OCI-M2 (cell line): Measurements from ENCODE around the gene TTLL11.

Experiments used
- DNase-seq: peaks from one replicate; lab custom pipeline; 2025; ENCODE audit not compliant: unreplicated experiment; lab: John Stamatoyannopoulos, UW

Gene TTLL11

DNA sequence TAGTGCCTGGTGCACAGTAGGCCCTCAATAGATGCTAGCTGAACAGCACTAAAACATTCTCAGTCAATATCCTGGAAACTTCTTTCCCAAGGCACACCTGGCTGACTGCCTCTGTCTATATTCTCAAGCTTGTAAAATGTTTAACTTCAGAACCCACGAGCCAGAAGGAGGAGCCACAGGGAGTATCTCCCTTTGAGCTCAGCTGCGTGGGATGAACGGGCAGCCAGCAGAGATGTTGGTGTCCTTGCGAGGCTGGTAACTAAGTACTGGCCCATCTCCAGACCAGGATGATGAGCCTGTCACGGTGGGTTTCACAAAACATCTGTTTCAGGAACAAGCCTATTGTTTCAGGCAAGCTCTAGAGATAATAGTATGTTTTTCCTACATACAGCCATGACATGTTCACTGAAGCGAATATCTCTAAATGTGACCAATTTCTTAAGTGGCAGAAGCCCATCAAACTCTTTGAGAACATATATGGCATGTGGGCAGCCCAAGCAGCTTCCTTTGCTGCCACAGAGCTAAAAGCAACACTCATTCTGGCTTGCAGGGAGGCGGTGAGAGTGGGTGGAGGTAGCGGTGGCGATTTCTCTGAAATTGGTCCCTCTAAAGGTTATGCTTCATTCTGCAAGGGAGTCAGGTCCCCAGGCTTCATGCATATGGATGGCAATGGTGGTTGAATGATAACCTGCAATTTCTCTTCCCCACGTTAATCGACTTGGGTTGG is 206.2 kb downstream of the TTLL11 start:
- no peak for DNase-seq

DNA sequence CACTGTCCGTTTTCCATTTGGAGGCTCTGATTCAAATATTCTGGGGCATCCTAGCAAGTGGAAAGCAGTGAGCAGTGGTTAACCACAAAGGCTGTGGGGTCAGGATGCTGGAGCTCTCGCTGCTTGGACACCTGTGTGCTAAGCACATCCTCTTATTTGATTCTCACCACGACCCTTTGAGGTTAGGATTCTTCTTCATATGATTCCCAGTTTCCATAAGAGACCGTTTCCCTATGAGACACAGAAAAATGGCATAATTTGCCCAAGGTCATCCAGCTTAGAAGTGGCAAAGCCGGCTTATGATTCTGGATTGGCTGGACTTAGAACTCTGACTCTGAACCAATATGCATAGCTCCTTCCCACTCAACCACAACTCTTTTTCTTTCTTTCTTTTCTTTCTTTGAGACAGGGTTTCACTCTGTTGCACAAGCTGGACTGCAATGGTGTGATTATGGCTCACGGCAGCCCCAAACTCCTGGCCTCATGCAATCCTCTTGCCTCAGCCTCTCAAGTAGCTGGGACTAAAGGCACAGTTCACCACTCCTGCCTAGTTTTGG is 207.7 kb downstream of the TTLL11 start:
- no peak for DNase-seq

DNA sequence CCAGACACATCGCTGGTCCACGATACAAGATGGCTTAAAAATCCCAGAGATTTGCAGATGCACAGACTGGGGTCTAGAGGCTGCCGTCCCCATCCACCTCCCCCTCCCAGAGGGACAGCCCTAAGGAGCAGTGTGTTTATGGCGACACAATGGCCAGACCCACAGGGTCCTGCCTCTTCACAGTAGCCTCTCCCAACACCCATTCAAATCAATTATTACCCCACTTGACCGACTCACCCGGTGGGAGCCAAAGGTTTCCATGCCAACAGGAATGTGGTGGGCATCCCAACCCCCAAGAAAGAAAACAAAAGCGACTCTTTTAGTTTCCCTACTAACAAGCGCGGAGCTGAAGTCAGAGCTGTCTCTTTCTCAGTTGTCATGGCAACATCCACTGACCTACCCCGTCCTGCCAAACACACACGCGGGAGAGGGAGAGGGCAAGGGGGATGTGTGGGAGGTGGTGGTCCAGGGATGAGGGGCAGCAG is 209.0 kb downstream of the TTLL11 start:
- no peak for DNase-seq

DNA sequence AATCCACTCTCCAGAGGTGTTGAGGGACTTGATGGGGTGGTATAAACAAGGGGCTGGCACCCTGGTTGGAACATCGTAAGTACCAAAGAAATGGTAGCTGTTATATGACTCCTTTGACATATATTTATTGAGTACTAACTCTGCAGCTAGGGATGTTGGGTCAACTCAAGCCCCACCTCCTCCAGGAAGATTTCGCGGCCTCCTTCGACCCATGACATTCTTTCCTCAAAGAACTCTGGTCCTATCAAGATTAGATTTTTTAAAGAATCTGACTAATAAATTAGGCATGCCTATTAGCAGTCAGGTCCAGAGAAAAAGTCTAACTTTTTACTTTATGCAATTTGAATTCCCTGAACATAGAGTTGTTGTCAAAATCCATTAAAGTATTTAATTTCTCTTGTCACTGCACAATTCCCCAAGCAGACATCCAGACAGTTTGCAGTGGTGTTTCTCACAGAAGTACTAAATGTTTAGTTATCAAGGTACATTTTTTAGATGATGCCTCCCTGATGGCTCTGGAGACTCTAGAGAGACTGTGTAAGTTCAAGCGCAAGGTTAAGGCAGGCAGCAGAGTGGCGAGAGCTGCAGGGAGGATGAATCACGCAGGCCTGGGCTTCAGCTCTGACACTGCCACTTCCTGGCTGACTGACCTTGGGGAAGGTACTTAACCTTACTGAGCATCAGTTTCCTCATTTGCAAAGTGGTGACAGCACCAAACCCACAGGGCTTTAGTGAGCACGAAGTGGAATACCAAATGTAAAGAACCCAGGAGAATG is 209.6 kb downstream of the TTLL11 start:
- no peak for DNase-seq

DNA sequence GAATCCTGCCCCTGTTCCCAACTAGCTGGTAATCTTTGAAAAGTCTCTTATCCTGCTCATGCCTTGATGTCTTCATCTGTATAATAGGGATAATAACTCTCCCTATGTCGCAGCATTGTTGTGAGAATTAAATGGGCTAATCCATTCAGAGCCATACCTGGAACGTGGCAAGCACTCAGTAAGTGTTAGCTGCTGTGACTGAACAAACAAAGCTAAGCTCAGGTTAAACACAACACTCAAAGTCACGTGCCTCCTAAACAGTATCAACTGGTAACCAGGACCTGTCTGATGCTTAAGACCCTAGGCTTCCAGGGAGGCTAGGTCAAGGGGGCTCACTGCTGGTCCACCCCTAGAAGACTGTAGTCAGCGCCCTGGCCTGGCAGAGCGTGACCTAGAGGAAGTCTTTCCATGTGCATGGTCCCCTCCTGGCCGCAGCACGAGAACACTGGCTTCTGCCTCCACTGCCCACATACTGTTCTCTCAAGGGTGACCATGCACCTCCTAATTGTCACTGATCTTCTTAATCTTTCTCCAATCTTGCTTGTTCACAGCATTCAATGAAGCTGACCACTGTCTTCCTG is 211.1 kb downstream of the TTLL11 start:
- no peak for DNase-seq

DNA sequence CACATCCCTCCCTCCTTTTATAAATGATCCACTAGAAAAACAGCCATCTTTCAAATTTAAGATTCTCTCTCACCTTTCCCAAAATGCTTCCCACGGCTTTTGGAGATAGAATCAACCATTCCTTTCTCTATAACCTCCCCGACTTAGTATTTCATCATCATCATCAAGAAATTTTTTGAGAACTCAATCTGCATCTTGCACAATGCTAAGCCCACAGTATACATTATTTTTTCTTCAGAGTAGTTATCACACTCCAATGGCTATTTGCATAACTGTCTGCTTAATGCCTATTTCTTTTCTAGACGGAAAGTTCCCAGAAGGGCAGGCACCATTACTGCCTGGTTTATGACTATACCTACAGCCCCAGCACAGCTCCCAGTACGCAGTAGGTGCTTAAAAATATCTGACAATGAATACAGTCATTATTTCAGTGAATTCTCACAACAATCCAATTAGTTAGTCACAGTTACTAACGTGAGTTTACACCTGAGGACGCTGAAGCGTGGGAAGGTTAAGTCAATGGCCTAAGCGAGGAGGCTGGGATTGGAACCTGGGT is 212.7 kb downstream of the TTLL11 start:
- DNase-seq = no peak

DNA sequence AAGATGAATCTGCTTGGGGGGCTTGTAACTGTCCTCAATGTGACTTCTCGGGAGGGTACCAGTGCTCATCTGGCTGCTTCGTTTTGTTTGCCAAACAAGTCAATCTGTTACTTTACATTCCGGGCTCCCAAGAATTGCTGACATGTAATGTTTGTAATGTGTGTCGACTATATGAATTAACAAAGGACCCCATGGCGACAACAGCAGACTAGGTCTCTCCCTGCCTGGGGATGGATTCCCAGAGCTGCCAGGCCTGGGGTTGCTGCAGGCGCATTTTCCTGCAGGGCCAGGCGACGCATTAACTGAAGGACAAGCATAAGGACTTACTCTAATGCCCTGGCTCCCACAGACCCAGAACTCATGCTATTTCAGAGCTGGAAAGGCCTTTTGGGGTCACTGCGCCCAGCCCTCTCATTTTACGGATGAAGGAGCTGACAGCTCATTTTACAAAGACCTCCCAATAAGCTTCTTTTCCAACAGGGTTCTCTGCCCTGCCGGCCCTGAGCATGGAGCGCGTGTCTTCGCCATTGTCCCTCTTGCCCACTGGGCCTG is 214.8 kb downstream of the TTLL11 start:
- no peak for DNase-seq

DNA sequence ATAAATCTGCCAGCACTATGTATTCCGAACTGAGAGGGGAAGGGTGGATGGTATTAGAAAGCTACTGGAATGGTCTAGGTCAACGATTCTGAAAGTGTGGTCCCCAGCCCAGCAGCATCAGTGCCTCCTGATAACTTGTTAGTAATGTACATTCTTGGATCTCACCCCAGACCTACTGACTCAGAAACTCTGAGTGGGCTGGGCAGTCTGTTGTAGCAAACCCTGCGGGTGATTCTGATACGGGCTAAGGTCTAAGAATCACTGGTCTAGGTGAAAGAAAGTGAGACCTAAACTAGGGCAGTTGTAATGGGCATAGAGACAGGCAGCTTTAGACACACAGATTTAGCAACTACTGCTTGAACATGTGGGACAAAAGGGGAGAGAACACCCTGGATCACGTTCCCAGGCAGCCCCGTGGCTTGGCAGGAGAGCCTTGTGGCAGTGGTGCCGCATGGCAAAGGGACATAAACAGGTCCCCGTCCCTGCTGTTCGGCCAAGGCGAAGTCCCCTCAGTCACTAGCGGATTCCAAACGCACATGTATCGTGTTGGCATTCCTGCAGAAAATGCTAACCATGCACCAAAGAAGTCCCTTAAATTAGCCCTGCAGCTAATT is 216.3 kb downstream of the TTLL11 start:
- no peak for DNase-seq

DNA sequence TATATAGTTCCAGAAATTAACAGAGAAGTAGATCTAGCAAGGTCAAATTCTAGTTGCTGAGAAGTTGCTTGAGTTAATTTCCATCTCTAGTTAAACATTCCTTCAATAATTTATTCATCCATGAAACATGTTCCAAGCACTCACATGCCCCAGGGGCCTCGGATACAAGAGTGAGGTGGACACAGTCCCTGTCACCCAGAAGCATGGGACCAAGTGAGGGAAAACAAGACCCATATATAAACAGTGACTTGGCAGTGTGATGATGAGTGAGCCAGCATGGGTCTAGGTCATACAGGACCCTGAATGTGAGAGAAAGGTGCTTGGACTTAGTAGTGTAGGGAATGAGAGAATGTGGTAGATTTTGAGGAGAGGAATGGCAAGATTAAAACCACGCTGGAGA is 216.9 kb downstream of the TTLL11 start:
- DNase-seq = no peak

DNA sequence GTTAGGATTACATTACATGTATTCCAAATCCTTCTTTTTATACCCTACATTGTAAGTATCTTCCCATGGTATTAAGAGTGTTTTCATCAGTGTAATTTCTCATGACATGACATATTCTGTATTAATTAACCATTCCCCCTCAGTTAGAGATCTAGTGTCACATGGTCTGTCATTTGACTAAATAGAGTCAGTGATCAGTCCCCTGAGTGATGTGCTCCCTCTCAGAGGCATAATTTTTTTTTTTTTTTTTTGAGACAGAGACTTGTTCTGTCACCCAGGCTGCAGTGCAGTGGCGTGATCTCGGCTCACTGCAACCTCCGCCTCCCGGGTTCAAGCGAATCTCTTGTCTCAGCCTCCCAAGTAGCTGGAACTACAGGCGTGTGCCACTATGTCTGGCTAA is 218.6 kb downstream of the TTLL11 start:
- no peak for DNase-seq

DNA sequence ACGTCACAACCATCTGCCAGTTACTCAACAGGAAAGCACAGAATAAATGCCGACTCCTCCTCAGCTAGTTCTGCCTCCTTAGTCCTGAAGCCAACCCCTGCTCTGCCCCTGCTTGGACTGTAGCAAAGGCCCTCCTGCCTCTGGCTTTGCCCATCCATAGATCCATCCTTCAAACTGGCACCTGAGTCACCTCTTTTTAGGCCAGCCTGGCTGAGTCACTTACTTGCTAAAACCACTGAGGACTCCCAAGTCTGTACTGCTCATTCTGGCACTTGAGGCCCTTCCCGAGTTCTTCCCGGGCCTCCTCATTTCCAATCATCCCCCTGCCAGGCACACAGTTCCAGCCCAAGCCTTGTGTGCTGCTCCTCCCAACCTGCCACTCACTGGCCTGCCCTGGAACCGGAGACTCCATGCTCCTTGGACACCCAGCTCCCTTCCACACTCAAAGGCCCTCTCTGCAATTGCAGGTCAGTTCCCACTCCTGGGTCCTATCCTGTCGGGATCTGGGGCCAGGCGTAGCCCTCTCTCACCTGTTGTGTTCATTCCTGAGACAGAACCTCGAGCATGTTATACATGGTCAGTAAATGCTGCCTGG is 221.6 kb downstream of the TTLL11 start:
- no peak for DNase-seq

DNA sequence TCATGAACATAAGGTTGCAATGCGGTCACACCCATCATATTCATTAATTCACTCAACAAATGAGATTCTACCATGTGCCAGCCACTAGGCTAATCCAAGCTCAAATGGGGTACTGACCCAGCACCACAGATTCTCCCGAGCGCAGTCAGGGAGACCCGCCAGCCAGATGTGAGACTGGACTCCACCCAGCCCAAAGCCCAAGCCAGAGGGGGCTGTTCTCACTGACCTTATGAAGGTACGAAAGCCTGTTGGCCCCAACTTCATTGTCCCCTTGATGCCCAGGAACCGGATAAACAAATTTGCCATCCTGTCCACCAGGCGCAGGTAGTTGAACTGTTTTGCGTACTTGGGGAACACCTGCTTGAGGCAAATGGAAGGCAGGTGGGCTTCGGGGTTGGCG is 222.8 kb downstream of the TTLL11 start:
- no peak for DNase-seq

DNA sequence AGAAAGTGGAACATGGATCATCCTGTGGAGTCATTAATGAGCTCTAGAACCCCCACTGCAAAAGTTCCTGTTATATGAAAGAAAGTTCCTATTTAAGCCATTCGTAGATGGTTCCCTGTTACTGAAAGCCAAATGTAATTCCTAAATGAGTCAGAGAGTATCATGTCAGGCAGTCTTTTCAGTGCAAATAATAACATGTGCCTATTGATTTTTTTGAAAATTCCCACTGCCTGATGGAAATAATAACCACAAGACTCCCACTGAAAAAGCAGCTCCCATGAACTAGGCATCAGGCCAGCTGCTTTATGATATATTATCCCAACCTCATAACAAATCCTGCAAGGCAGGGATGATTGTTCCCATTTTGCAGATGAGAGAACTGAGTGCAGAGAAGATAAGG is 224.5 kb downstream of the TTLL11 start:
- no peak for DNase-seq

DNA sequence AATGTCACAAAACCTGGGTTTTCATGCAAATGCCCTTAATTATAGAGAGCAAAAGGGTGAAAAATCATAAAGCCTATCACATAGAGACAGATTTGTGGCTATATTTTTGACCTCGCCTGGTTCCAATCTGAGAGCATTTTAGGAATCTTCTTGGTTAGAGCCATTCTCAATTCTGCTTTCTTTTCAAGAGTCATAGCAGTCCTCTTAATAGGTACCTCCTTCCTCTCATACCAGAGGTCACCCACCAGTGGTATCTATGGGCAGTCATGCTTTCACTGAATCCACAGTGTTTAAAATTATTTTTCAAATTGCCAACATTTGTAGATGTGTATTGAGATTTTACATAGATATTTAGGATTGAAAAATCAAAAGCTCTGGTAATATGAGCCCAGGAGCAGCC is 226.2 kb downstream of the TTLL11 start:
- DNase-seq = no peak

DNA sequence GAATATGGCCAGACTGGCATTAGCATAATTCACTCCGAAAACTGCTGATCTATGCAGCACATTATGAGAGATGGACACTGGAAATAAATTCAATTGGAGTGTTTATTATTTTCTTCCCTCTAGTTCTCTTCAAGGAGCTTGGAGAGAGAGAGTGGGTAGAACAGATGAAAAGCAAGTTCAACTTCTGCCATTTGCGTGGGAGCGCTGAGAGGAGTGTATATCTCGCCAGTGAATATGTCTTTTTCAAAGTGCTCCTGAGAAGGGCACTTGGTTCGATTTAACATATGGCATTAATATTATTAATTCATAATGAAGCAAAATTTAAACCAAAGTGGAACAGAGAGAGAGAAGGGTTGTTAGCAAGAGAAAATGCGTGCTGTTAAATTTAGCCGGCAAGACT is 227.2 kb downstream of the TTLL11 start:
- no peak for DNase-seq

DNA sequence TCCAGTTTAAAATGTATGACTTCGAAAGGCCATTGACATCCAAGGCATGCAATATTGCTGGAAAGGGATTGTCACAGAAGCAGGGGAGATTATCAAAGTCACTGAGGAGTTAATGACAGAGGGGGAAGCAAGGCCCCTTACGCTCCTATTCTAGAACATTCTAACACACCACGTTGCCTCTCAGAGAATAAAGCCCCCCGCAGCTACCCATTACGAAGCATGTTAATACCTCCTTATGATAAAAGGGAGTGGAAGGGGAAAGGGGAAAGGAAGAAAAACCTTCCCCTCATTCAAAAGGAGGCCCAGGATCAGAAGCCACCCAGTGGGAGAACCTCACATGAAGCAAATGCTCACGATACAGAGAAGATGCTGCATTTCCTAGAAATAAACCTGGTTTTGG is 228.0 kb downstream of the TTLL11 start:
- DNase-seq = no peak

DNA sequence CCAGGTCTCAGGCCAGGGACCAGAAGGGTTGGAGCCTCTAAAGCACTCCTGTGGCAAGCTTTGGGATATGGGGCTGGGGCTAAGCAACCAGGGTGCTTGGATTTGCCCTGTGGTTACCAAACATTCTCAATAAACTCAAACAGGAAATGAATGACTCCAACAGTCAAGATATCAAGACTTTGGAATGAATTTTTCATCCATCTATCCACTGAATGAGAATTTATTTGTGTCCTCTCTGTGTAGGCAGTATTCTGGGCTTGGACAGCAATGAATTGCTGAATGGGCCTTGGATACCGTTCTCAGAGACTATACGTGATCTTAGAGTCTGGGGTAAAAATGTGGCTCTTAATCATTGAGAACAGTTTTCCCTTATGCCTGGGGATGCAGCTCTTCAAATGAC is 229.2 kb downstream of the TTLL11 start:
- DNase-seq = no peak

DNA sequence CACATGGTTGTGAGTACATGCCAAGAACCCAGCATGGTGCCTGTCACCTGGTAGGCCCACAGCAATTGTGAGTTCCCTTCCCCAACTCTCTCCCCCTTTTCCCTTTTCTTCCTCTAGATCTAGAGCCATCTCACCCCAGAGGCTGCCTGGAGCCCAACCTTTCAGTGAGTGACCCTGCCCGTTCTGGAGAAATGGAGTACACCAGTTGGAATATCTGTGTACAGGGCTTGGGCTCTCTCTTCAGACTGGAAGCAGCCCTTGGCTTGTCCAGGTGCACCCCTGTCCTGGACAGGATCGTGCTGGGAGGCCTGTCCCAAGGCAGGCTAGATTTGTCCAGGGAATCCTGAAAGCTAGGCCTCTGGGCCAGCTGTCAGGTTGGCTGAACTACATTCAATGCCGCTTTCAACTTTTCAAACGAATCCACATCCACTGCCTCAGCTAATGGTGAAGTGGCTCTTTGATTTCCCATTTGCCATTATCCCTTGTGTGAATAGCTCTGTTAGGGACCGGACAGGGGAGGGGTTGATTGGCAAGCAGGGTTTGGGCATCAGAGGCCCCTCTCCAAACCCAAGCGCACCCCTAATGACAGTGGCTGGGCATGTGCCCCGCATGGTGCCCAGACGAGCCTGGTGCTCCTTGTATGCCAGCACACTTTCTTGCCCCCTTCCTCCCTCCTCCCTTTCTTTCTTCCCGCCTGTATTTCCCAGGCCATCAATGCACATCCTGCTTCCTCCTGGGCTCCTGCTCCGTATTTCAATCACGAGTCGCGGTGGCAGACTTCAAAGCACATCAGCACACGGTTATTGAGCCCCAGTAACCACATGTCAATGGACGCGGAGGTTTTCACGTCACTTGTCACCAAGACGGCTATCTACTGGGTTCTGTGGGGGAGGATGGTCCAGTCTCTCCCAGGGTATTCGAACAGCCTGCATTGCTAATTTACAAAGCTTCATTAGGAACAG is 230.5 kb downstream of the TTLL11 start:
- no peak for DNase-seq

DNA sequence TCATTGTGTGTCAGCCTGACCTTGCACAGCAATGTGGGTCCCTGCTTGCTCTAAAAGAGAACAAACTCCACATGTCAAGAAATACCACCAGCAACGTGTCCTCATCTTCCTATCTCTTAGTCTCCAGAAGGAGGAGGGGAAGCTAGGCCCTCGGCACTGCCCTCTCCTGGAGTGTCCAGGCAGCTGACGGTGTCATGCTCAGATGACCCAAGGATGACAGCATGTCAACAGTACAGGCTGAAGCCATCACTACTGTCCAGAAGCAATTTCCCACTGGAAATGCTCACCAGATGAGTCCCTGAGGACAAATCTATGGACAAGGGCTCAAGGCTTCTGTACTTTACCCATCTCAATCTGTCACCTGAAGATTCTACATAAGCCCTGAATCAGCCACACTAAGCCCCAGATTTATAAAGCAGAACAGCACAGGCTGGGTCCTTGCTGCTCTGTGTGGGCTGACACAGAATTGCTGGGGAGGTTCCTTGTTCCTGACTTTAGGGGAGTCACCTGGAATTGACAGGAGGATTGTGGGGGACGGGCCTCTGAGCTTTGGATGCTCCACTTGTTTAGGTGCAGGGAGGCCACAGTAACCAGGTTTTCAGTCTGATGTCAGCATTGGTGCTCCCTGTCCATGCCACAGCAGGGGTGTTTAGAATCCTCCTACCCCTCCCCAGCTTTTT is 231.5 kb downstream of the TTLL11 start:
- DNase-seq = no peak
